ENCODE data around the gene RPS8. TPM values are rescaled to one million over a fixed set of nuclear protein-coding genes. Genes with fewer than 3 reads are reported as not detected.

The RPS8 gene
- total and polyA plus RNA-seq, 2 of the 8 experiments (the other 6 are each of a cell fraction or from before 2014, with no cell fraction given) = 2,261 to 2,407 TPM

GRCh38 chr1:44822131-44822701 is 46.9 kb downstream of the RPS8 start (continued):
- TF ChIP-seq BACH1 (IDR thresholded peaks at IDR 0.05; ENCODE audit: low read length) (no peak), JUN (IDR thresholded peaks at IDR 0.05; ENCODE audit: low read depth, low read length) (no peak), POLR2AphosphoS5 (IDR thresholded peaks at IDR 0.05; ENCODE audit: low read depth, low read length) (no peak), EGR1 (IDR thresholded peaks at IDR 0.05; ENCODE audit: borderline replicate concordance, low read depth, low read length) (no peak), SUZ12 (IDR thresholded peaks at IDR 0.05; ENCODE audit: low read length) (no peak)
